GM12874 (cell line): ENCODE measurements around the gene MRPL21.

Experiments used
- TF ChIP-seq, protein P1 (sequence below): IDR thresholded peaks from 2 replicates; pipeline ENCODE4 v1.5.1; 2011; ENCODE audit warnings: low read depth, mild to moderate bottlenecking, control low read depth, low read length, moderate library complexity; ENCODE audit not compliant: insufficient read depth

The MRPL21 gene

GRCh38 chr11:68933605-68934320, 30.1 kb upstream of the MRPL21 start:
- TF ChIP-seq, protein P1, sequence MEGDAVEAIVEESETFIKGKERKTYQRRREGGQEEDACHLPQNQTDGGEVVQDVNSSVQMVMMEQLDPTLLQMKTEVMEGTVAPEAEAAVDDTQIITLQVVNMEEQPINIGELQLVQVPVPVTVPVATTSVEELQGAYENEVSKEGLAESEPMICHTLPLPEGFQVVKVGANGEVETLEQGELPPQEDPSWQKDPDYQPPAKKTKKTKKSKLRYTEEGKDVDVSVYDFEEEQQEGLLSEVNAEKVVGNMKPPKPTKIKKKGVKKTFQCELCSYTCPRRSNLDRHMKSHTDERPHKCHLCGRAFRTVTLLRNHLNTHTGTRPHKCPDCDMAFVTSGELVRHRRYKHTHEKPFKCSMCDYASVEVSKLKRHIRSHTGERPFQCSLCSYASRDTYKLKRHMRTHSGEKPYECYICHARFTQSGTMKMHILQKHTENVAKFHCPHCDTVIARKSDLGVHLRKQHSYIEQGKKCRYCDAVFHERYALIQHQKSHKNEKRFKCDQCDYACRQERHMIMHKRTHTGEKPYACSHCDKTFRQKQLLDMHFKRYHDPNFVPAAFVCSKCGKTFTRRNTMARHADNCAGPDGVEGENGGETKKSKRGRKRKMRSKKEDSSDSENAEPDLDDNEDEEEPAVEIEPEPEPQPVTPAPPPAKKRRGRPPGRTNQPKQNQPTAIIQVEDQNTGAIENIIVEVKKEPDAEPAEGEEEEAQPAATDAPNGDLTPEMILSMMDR: no peak

GRCh38 chr11:68932933-68933577, 29.4 kb upstream of the MRPL21 start:
- TF ChIP-seq, protein P1: no peak

DNA sequence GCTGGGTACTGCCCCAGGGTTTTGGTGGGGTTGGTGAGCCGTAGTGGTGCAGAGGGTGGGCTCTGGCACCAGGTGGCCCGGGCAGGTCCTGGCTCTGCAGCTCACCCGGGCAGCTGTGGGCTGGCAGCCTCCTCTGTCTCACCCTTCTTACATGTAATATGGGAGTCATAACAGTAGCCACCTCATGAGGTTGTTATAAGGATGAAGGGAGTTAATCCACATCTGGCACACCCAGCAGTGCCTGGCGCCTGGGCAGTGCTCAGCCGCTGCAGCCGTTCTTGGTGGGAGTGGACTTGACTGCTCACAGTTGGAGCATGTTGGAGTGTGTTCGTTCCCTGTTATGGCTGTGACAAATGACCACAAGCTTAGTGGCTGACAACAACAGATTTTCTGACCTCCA, 28.7 kb upstream of the MRPL21 start:
- TF ChIP-seq, protein P1: no peak

DNA sequence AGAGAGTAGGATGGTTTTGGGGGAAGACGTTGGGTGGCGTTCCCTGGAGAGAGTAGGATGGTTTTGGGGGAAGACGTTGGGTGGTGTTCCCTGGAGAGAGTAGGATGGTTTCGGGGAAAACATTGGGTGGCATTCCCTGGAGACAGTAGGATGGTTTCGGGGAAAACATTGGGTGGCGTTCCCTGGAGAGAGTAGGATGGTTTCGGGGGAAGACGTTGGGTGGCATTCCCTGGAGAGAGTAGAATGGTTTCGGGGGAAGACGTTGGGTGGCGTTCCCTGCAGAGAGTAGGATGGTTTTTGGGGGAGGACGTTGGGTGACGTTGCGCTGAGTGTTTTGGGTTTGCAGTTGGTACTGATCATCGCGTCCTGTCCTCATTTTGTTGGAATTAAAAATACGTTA, 28.3 kb upstream of the MRPL21 start:
- TF ChIP-seq, protein P1: no peak

DNA sequence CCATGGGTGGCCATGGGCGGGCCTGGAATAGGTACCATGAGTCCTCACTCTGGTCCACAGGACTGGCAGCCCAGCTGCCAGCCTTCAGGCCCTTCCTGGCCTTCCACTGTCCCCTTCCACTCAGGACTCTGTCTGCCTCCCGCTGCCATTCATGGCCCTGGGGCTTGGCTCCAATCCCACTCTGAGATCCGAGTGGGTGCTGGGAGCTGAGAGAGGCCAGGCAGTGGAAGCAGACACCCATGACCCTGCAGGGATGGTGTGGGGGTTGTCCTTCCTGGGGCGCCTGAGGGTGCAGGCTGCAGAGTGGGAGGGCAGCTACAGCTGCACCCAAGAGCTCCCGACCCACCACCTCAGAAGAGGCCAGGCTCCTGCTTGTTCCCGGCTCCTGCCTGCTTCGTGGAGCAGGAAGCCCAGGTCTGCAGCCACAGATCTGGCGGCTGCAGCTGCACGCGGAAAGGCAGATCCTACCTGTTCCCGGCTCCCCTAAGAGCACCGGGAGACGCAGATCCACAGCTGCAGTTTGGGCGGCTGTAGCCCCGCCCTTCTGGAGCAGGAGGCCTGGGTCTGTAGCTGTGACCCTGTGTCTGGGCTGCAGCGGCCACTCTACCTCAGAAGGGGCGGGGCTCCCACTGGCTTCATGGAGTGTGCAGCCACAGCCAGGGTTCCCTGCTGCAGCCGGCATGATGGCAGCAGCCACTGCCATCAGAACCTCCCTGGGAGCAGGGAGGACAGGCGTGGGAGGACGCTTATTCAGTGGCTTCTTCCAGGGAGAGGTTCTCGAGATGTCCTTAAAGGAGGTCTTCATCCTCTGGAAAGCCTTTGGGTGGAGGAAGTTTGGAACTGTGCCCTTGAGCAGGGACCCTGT, 27.6 kb upstream of the MRPL21 start:
- TF ChIP-seq, protein P1: no peak

DNA sequence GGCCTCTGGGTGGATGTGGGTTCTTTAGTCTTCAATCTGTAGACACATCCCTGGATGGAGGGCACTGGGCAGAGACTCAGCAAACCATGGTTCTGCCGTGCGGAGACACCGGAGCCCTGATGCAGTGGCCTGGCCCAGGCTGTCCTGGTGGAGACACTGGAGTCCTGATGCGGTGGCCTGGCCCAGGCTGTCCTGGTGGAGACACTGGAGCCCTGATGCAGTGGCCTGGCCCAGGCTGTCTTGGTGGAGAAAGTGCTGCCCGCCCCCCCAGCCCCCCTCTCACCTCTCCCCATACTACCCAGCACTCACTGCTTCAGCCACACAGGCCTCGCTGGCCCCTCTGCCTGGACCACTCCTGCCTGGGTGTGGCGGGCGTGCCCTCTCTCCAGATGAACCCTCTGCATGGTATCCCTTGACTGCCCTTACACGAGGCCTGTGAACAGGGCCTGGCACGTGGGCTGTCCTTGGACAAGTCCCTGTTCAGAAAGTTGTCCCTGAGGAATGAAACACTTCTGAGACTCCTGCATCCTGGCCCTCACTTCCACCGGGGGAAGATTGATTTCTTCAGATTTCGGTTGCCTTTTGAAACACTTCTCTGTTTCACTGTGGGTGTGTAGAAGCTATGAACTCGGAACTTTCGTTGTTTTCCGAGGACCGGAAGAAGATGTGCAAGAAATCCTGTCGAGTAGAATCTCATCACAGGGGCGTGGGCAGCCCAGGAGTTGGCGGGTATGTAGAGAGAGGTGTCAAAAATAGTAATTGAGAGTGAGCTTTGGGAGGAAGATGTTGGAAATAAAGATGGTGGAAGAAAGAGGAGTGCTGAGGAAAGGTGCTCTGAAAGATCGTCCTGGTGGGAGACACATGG, 26.3 kb upstream of the MRPL21 start:
- TF ChIP-seq, protein P1: no peak
